Mucosa of descending colon (tissue), 3 donors: Measurements from ENCODE around the gene PGGHG. TPM values are rescaled to one million over a fixed set of nuclear protein-coding genes. Genes with fewer than 3 reads are reported as not detected.
A peak's percentile ranks its signal among the peaks of the same experiment; 100 is the strongest.
"Not testable (repeated sequence)": the region's sequence is repeated elsewhere in the genome, so short reads cannot be mapped to it uniquely, and the experiment has no call there.

Experiments used
- ATAC-seq: fragments of 200-7000 bp; cut with Tn5 transposase; one replicate; pipeline ENCODE4 v1.9.1; 2020; ENCODE audit warnings: mild to moderate bottlenecking, moderate library complexity
- DNase-seq, 3 donors: peaks; one replicate each; pipeline ENCODE4 v3.0.0-alpha.2; 2020
- H3K36me3 ChIP-seq: fragments of 200-600 bp; one replicate; pipeline ENCODE4 v1.8.0; 2021; ENCODE audit warnings: low read depth, mild to moderate bottlenecking
- H3K4me1 ChIP-seq: fragments of 200-600 bp; one replicate; pipeline ENCODE4 v1.8.0; 2021; ENCODE audit warnings: low read depth, mild to moderate bottlenecking
- H3K4me3 ChIP-seq: fragments of 200-600 bp; one replicate; pipeline ENCODE4 v1.8.0; 2021; ENCODE audit warnings: mild to moderate bottlenecking
- H3K9me3 ChIP-seq: fragments of 200-600 bp; one replicate; pipeline ENCODE4 v1.8.0; 2021; ENCODE audit warnings: mild to moderate bottlenecking
- intact Hi-C, 2 donors: fragments of 100-400 bp; cut with DNase I in 1 of 2; cut with micrococcal nuclease in 1 of 2; formaldehyde crosslinking; loops; one replicate each; pipeline versions ENCODE4 v1.11.0 to v1.11.1; 2022; cut with DNase I, micrococcal nuclease
- total RNA-seq, 3 donors: library from RNA; stranded (reverse); fragmentation: NEBNext Ultra II Directional in 2 of 3; extraction: Animal tissue kit (Norgen Biotek cat#: 25700) in 2 of 3; gene quantifications; one replicate each; pipeline versions ENCODE4 v1.2.1 to v1.2.4, GENCODE V29; 2021 to 2023
- TF ChIP-seq, protein P1 (sequence below): fragments of 200-600 bp; IDR thresholded peaks from one replicate; pipeline ENCODE4 v1.8.0; 2022; ENCODE audit warnings: antibody characterized with exemption, mild to moderate bottlenecking
- donor health status: DM: no; HTN: no; CAD: no; lungs with moderate emphysema.
- donor health status: DM: no; HTN: no; CAD: no.
- donor health status: DM: no; HTN: yes; CAD: no.

Gene PGGHG
- total RNA-seq, 3 donors from 2014 or later = 21.2 to 37.1 (median 29.7) TPM

- Histone ChIP-seq H3K9me3 (no peaks in the 10 kb centered on the region), H3K4me3 (no peak overlapping the region), H3K36me3 (no peaks in the 10 kb centered on the region), H3K4me1 (no peaks in the 10 kb centered on the region)
- DNase-seq (no peak), ATAC-seq (no peak)
- intact Hi-C loops = no loop called here
- TF ChIP-seq, protein P1, sequence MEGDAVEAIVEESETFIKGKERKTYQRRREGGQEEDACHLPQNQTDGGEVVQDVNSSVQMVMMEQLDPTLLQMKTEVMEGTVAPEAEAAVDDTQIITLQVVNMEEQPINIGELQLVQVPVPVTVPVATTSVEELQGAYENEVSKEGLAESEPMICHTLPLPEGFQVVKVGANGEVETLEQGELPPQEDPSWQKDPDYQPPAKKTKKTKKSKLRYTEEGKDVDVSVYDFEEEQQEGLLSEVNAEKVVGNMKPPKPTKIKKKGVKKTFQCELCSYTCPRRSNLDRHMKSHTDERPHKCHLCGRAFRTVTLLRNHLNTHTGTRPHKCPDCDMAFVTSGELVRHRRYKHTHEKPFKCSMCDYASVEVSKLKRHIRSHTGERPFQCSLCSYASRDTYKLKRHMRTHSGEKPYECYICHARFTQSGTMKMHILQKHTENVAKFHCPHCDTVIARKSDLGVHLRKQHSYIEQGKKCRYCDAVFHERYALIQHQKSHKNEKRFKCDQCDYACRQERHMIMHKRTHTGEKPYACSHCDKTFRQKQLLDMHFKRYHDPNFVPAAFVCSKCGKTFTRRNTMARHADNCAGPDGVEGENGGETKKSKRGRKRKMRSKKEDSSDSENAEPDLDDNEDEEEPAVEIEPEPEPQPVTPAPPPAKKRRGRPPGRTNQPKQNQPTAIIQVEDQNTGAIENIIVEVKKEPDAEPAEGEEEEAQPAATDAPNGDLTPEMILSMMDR = no peak
Measured at GRCh38 chr11:259413-259812, 29.5 kb upstream of the PGGHG start.

GRCh38 chr11:261624-262023, 27.3 kb upstream of the PGGHG start:
- ATAC-seq = no peak
- intact Hi-C loops = no loop called here
- no peak overlapping the region for H3K4me3 ChIP-seq
- no peaks in the 10 kb centered on the region for H3K4me1 ChIP-seq
- no peaks in the 10 kb centered on the region for H3K36me3 ChIP-seq
- TF ChIP-seq, protein P1 = no peak
- DNase-seq = no peak
- no peaks in the 10 kb centered on the region for H3K9me3 ChIP-seq

DNA sequence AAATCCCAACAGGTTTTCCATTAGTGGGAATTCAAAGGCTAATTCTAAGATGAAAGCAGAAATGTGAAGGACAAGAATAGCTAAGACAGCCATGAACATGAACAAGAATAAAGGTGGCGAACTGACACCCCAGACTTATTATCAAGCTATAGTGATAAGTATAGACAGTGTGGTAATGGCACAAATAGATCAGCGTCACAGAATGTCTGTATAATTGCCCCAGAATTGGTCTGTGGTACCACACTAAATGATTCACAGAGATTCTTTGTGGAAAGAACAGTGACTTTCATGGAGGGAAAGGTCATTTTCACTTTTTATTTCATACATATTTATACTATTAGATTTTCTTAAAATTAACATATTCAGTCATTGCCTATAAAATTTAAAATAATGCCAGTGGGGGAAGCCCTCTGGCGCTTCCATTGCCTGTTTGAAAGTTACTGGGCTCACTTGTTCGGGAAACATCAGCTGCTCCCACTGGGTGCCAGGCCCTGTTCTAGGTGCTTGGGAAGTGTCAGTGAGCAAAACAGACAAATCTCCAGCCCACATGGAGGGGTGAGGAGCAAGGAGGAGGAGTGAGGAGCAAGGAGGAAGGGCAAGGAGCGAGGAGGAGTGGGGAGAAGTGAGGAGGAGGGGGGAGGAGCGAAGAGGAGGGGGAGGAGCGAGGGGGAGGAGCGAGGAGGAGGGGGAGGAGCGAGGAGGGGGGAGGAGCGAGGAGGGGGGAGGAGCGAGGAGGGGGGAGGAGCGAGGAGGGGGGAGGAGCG, 22.1 kb upstream of the PGGHG start:
- intact Hi-C loops = no loop called here

DNA sequence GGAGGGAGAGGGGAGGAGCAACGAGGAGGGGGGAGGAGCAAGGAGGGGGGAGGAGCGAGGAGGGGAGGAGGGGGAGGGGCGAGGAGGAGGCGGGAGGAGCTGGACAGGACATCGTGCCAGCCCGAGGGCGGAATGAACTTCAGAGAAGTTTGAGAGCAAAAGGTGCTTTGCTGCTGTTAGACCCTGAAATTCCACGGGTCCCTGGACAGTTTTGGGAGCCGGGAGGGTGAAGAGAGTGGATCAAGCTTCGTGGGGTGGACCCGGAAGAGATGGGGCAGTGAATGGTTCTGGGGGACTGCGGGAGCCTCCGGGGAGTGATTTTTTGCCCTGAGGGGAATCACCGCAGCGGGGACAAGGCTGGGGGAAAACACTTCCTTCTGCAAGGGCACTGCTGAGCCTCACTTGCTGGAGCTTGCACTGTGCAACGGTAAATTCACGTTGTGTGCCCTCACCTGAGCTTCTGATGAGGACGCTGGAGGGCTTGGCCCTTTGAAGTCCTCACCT, 21.4 kb upstream of the PGGHG start:
- no peak overlapping the region for H3K4me3 ChIP-seq
- TF ChIP-seq, protein P1 = no peak
- peak; percentile 71 for ATAC-seq
- peak; percentile 56 to 82 (median 65) for DNase-seq
- H3K9me3 ChIP-seq = no peaks in the 10 kb centered on the region
- H3K4me1 ChIP-seq = no peaks in the 10 kb centered on the region
- intact Hi-C loops = no loop called here
- H3K36me3 ChIP-seq = no peaks in the 10 kb centered on the region

More for the DNA sequence above, 22.1 kb upstream of the PGGHG start:
- no peak overlapping the region for H3K4me3 ChIP-seq
- no peak for DNase-seq
- H3K4me1 ChIP-seq = no peaks in the 10 kb centered on the region
- TF ChIP-seq, protein P1 = no peak
- ATAC-seq = peak; percentile 36
- H3K36me3 ChIP-seq = no peaks in the 10 kb centered on the region
- no peaks in the 10 kb centered on the region for H3K9me3 ChIP-seq

GRCh38 chr11:268716-269145, 20.2 kb upstream of the PGGHG start:
- intact Hi-C loops, H3K36me3 ChIP-seq, H3K4me3 ChIP-seq, H3K9me3 ChIP-seq, H3K4me1 ChIP-seq: not testable (repeated sequence)
- peak; percentile 68 to 86 (median 74) for DNase-seq
- peak; percentile 71 for ATAC-seq

- Histone ChIP-seq H3K9me3 (no peaks in the 10 kb centered on the region), H3K36me3 (no peaks in the 10 kb centered on the region), H3K4me1 (no peaks in the 10 kb centered on the region), H3K4me3 (no peak overlapping the region)
- TF ChIP-seq, protein P1 = no peak
- DNase-seq (peak in 1 of 3 donors; percentile 39), ATAC-seq (peak; percentile 56)
- intact Hi-C loops = no loop called here
Measured at GRCh38 chr11:269146-269890, 19.6 kb upstream of the PGGHG start.
